ENCODE data around the gene NADK. TPM values are rescaled to one million over a fixed set of nuclear protein-coding genes. Genes with fewer than 3 reads are reported as not detected.
A peak's percentile ranks its signal among the peaks of the same experiment; 100 is the strongest.

NADK gene
- total and polyA plus RNA-seq, 2 of the 13 experiments (the other 11 are each of a cell fraction or from before 2014, with no cell fraction given) = 56.6 to 60.1 TPM

DNA sequence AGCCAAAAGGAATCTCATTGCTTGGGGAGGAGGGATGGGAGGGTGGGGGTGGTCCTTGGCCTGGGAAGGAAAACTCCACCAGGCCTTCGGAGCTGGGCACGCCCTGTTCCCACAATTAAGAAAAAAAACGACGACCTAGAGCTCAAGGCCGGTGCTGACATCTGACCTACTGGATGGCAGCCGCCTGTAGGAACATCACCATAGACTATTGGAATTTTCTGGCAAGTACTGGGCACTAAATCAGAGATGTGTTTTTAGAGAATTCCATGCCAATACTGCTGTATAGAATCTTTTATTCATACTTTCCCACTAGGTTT is 729 bp downstream of the NADK start (continued):
- TF ChIP-seq GFI1 (CRISPR knock-in tag; IDR thresholded peaks at IDR 0.05; ENCODE audit: borderline replicate concordance) (0 out of 2 replicates have a peak, but pooled peaks have one; percentile 31), ERF (CRISPR knock-in tag; IDR thresholded peaks at IDR 0.05) (no peak), ZNF776 (CRISPR knock-in tag; IDR thresholded peaks at IDR 0.05) (no peak), ZNF543 (CRISPR knock-in tag; IDR thresholded peaks at IDR 0.05) (no peak), MEF2D (CRISPR knock-in tag; IDR thresholded peaks at IDR 0.05) (0 out of 2 replicates have a peak, but pooled peaks have one; percentile 18), MED13 (CRISPR knock-in tag; IDR thresholded peaks at IDR 0.05) (peak; percentile 33; the same call in 1 of the 2 replicates), ZNF20 (CRISPR knock-in tag; IDR thresholded peaks at IDR 0.05) (no peak), KLF11 (CRISPR knock-in tag; IDR thresholded peaks at IDR 0.05) (no peak), ZNF253 (CRISPR knock-in tag; IDR thresholded peaks at IDR 0.05; ENCODE audit: borderline replicate concordance) (no peak), ZNF430 (CRISPR knock-in tag; IDR thresholded peaks at IDR 0.05) (0 out of 2 replicates have a peak, but pooled peaks have one; percentile 39), MYC (CRISPR knock-in tag; IDR thresholded peaks at IDR 0.05; ENCODE audit: borderline replicate concordance) (no peak), ZNF660 (CRISPR knock-in tag; IDR thresholded peaks at IDR 0.05; ENCODE audit: borderline replicate concordance, low read depth) (no peak), ZNF768 (CRISPR knock-in tag; IDR thresholded peaks at IDR 0.05) (no peak)

GRCh38 chr1:1776672-1777582 is 1.3 kb downstream of the NADK start:
- in situ Hi-C loops (cut with HindIII; ENCODE audit: extremely low pct_ligation_motif_present, low pct_unique_long_range_greater_than_20kb) = no loop called here
- Histone ChIP-seq H3K4me1 (ENCODE audit: insufficient read depth, low read length) (peaks cover 59% of the 10 kb centered on the region), H2AFZ (ENCODE audit: low read length) (no peak overlapping the region), H3K27ac (ENCODE audit: extremely low read length, insufficient read depth, low read length) (peak overlapping the region; percentile 27), H3K4me2 (ENCODE audit: low read depth, low read length) (peak overlapping the region; percentile 93), H3K36me3 (replicated peaks in 1 of 2; ENCODE audit: control insufficient read depth in 1 of 2, insufficient read depth in 2 of 2, low read length in 2 of 2) (peaks cover 0 to 8% of the 10 kb centered on the region in 2 experiments; a peak in 4 of 5 replicates), H3K79me2 (ENCODE audit: insufficient read depth, low read length) (peaks cover 52% of the 10 kb centered on the region), H3K4me3 (replicated peaks in 1 of 3; ENCODE audit: insufficient read depth in 1 of 3, low read depth in 2 of 3, low read length in 3 of 3) (peak overlapping the region; percentile 57 to 95 (median 92)), H3K9ac (ENCODE audit: insufficient read depth, low read depth, low read length) (peak overlapping the region; percentile 96), H3K27me3 (ENCODE audit: control insufficient read depth in 1 of 2, insufficient read depth in 2 of 2, low read length in 2 of 2) (no peaks in the 10 kb centered on the region), H4K20me1 (ENCODE audit: insufficient read depth, low read length) (peaks cover 7% of the 10 kb centered on the region), H3K9me3 (ENCODE audit: low read length) (peaks cover 2% of the 10 kb centered on the region; the same call in 1 of the 2 replicates)
- ATAC-seq (no peak), DNase-seq (ENCODE audit: low spot score) (no peak), FAIRE-seq (peak; percentile 36)
- WGBS (ENCODE audit: low lambda C conversion rate) = 56% methylated on average over 9 of the region's 9 CpGs
- ChIA-PET CTCF (ENCODE audit: low intra/inter-chr PET ratio, low total read pairs) (no interaction called here), POLR2A (interaction anchor here (0.7 to 1.9 kb wide), 4 partner anchors 8 to 143 kb away, joined by 3 to 19 read pairs (median 4); no protein-coding TSS in a partner anchor)
- intact Hi-C loops (cut with micrococcal nuclease; ENCODE audit: unreplicated experiment) = loop anchor here (5.0 kb wide), 1 partner anchor 130 kb away; no protein-coding TSS in a partner anchor
- TSS peak; percentile 60 for BruUV-seq (replicated peaks)
- no peak for TF ChIP-seq AKAP8 (CRISPR knock-in tag; IDR thresholded peaks at IDR 0.05)
- TF ChIP-seq ZNF121 (CRISPR knock-in tag; IDR thresholded peaks at IDR 0.05) = peak; percentile 67
- peak; percentile 23 for TF ChIP-seq ASH2L (IDR thresholded peaks at IDR 0.05; ENCODE audit: insufficient read length, low read depth, low read length)
- no peak for TF ChIP-seq ZNF678 (CRISPR knock-in tag; IDR thresholded peaks at IDR 0.05)
- TF ChIP-seq, protein P1, sequence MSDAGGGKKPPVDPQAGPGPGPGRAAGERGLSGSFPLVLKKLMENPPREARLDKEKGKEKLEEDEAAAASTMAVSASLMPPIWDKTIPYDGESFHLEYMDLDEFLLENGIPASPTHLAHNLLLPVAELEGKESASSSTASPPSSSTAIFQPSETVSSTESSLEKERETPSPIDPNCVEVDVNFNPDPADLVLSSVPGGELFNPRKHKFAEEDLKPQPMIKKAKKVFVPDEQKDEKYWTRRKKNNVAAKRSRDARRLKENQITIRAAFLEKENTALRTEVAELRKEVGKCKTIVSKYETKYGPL (CRISPR knock-in tag; IDR thresholded peaks at IDR 0.05) = no peak
- no peak for TF ChIP-seq NKX3-1 (CRISPR knock-in tag; IDR thresholded peaks at IDR 0.05)
- peak; percentile 4; the same call in 1 of the 2 replicates for TF ChIP-seq ZNF460 (CRISPR knock-in tag; IDR thresholded peaks at IDR 0.05; ENCODE audit: borderline replicate concordance)
- TF ChIP-seq, protein P2, sequence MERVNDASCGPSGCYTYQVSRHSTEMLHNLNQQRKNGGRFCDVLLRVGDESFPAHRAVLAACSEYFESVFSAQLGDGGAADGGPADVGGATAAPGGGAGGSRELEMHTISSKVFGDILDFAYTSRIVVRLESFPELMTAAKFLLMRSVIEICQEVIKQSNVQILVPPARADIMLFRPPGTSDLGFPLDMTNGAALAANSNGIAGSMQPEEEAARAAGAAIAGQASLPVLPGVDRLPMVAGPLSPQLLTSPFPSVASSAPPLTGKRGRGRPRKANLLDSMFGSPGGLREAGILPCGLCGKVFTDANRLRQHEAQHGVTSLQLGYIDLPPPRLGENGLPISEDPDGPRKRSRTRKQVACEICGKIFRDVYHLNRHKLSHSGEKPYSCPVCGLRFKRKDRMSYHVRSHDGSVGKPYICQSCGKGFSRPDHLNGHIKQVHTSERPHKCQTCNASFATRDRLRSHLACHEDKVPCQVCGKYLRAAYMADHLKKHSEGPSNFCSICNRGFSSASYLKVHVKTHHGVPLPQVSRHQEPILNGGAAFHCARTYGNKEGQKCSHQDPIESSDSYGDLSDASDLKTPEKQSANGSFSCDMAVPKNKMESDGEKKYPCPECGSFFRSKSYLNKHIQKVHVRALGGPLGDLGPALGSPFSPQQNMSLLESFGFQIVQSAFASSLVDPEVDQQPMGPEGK (CRISPR knock-in tag; IDR thresholded peaks at IDR 0.05) = no peak
- TF ChIP-seq RXRA (CRISPR knock-in tag; IDR thresholded peaks at IDR 0.05) = no peak

Data from HepG2 (cell line).